AG09319 (cell line): ENCODE measurements around the gene ANLN.

Experiments
- DNase-seq: peaks from one replicate; pipeline ENCODE4 v3.0.0-alpha.2; 2010; ENCODE audit warnings: low read depth; ENCODE audit errors: extremely low read depth
- CTCF ChIP-seq: IDR thresholded peaks from 2 replicates; pipeline ENCODE4 v1.5.1; 2011; ENCODE audit warnings: low read depth, mild to moderate bottlenecking, inconsistent platforms, low read length, moderate library complexity

Gene ANLN

DNA sequence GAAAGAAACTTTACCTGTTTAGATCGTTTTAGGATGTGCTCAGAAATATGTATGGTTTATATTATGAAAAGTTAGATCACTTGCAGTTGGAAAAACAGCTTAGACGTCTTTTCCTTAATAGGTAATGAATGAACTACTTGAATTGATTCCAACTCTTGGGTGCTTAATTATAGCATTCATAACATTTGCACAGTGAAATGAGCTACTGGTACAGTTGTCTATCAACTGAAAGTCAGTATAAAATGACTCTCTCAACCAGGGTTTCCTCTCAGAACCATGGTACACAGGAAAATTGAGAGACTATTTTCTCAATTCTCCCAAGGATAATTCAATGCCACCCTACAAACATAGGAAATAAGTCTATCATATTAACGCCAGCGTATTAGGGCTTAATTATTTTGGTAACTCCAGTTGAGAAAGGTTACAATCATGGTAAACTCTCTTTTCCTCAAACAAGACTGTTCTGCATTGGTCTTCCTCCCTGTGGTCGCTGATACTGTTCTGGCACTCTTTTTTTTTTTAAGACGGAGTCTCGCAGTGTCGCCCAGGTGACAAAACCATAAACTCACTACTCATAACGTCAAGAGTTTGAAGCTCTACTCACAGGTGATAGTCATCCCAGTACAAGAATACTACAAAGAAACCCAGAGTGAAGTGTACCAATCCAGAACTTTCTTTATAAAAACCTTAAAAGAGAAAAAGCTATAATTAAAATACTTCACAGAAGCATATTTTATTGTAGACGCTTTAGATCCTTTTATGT is 2.0 kb downstream of the ANLN start:
- DNase-seq = no peak
- TF ChIP-seq CTCF = no peak

DNA sequence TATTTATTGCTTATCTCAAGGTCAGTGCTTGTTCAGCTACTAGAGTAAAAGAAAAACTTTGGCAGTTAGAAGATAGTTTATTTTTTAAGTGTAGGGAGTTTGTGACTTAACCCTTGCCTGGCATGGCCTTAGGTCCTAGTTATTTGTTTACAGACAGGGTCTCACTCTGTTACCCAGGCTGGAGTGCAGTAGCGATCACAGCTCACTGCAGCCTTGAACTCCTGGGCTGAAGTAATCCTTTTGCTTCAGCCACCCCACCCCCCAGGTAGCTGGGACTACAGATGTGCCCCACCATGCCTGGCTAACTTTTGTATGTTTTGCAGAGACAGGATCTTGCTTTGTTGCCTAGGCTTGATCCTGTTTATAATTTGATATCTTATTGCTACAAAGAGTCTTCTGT is 4.2 kb downstream of the ANLN start:
- no peak for TF ChIP-seq CTCF
- no peak for DNase-seq

DNA sequence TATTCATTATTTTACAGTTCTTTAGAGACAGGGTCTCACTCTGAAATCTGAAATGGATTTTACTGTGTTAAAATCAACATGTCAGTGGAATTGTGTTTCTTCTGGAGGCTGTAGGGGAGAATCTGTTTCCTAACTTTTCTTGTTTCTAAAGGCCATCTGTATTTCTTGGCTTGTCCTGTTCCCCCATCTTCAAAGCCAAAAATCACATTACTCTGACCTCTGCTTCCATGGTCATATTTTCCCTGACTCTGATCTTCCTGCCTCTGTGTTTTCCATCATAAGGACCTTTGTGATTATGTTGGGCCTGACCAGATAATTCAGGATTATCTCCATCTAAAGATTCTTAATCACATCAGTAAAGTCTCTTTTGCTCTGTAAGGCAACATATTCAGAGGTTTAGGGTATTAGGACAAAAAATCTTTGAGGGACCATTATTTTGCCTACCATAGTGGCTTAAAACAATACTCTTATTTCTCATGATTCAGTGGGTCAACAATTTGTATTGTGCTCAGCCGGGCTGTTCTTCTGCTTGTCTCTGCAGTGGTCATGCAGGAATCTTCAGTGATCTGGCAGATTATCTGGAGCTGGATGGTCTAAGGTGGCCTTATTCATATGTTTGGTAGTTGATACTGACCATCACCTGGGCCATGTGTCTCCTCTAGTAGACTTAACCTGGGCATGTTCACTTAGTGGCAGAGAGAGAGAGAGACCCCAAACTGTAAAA is 5.7 kb downstream of the ANLN start:
- no peak for DNase-seq
- no peak for TF ChIP-seq CTCF

DNA sequence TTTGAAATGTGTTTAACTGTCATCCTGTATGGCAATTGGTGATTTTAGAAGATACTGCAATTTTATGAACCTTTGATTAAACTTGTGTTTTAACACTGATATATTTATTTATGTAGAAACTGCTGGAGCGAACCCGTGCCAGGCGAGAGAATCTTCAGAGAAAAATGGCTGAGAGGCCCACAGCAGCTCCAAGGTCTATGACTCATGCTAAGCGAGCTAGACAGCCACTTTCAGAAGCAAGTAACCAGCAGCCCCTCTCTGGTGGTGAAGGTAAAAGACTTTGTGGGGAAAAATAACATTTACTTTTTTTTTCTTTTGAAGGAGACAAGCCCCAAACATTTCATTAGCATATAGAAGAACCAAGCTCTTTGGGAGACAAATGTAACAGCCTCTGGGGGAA is 6.5 kb downstream of the ANLN start:
- TF ChIP-seq CTCF = no peak
- DNase-seq = no peak

GRCh38 chr7:36400036-36400435 is 10.4 kb downstream of the ANLN start:
- TF ChIP-seq CTCF = no peak
- no peak for DNase-seq

DNA sequence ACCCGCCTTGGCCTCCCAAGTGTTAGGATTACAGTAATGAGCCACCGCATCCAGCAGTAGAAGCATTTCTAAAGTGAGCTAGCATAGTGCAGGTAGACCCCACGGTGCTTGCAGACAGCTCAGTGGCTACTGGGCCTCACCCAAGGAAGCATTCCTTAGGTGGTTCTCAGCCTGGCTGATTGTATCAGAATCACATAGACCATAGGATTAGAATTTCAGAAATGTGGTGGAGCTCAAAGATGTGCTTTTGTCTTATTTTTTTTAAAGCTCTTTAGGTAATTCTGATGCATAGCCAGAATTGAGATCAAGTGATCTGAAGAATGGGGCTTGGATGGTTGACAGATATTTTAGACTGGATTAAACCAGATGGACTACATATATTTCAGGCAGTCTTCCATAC is 10.9 kb downstream of the ANLN start:
- no peak for TF ChIP-seq CTCF
- no peak for DNase-seq

GRCh38 chr7:36403452-36403851 is 13.8 kb downstream of the ANLN start:
- no peak for TF ChIP-seq CTCF
- no peak for DNase-seq
